HG03571 (cell line): ENCODE results near the gene IDUA.

ENCODE experiments used
- ATAC-seq: cut with Tn5 transposase; IDR thresholded peaks from one replicate; pipeline ENCODE4 v1.9.1; 2021; ENCODE audit not compliant: unreplicated experiment

The IDUA gene

GRCh38 chr4:985123-985830, 1.6 kb upstream of the IDUA start:
- no peak for ATAC-seq

- ATAC-seq, result no peak
Observed at GRCh38 chr4:986428-986878, 391 bp upstream of the IDUA start.

GRCh38 chr4:987624-988513, 1.0 kb downstream of the IDUA start:
- ATAC-seq, result no peak

GRCh38 chr4:988726-989721, 2.2 kb downstream of the IDUA start:
- ATAC-seq, result no peak

GRCh38 chr4:989722-990471, 3.1 kb downstream of the IDUA start:
- no peak for ATAC-seq

- no peak for ATAC-seq
Observed at GRCh38 chr4:990746-991367, 4.0 kb downstream of the IDUA start.

GRCh38 chr4:991451-992296, 4.8 kb downstream of the IDUA start:
- no peak for ATAC-seq

GRCh38 chr4:992297-993110, 5.7 kb downstream of the IDUA start:
- ATAC-seq, result no peak

GRCh38 chr4:993111-994029, 6.5 kb downstream of the IDUA start, which contains the start of gene SLC26A1:
Gene SLC26A1, minus strand, starts transcription at chr4:993404. Its CDS starts 1,701 bp downstream, at chr4:991703.
- no peak for ATAC-seq

GRCh38 chr4:995311-996026, 8.6 kb downstream of the IDUA start:
- no peak for ATAC-seq

- ATAC-seq, result no peak
Observed at GRCh38 chr4:996030-996996, 9.5 kb downstream of the IDUA start.

GRCh38 chr4:996997-997374, 10.1 kb downstream of the IDUA start:
- no peak for ATAC-seq

GRCh38 chr4:997375-998071, 10.7 kb downstream of the IDUA start:
- no peak for ATAC-seq

- ATAC-seq, result no peak
Observed at GRCh38 chr4:998096-998691, 11.3 kb downstream of the IDUA start.
